Activated naive CD4-positive, alpha-beta T cell treated with Interleukin-2 at 50 U/mL for 16 hours (primary cell): ENCODE measurements around the gene ZBTB24.
A peak's percentile ranks its signal among the peaks of the same experiment; 100 is the strongest.

Experiments used
- DNase-seq: peaks from one replicate; pipeline ENCODE4 v3.0.0-alpha.2; 2020

ZBTB24 gene

DNA sequence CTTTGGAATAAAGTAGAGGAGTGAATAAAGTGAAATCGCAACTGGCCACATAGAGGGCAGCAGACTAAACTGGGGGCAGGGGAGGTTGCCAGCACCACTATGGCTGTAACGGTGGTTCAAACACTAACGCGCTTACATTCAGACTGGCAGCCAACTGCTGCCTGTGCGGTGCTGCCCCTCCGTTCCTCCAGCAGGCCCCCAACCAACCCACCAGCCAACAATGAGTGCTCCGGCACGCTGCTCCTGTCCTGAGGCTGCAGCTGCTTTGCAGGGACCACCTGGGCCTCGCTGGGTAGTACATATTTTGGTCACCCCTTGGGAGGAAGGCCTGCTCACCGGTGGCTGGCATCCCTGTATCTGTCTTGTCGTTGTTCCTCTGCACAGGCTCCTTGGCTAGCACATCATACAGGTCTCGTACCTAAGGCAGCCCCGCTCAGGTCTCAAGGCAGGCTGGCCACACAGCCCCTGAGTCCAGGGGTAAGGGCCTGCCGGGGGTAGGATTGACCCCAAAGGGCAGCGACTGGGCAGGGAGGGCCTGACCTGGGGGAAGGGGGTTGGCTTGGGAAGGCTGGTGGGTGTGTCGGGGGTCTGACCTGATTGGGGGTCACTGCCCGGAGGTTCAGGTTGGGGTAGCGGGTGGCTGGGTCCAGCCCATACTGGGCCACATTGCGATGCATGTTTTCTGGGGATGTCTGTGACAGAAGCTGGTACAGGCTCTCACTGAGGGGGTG lies 33.8 kb downstream of the ZBTB24 start:
- DNase-seq = no peak

GRCh38 chr6:109448615-109449014 lies 34.4 kb downstream of the ZBTB24 start:
- DNase-seq = no peak

GRCh38 chr6:109447878-109448555 lies 35.0 kb downstream of the ZBTB24 start:
- no peak for DNase-seq

GRCh38 chr6:109447087-109447486 lies 35.9 kb downstream of the ZBTB24 start:
- DNase-seq = no peak

- no peak for DNase-seq
Observed at GRCh38 chr6:109446541-109446940, 36.5 kb downstream of the ZBTB24 start.

DNA sequence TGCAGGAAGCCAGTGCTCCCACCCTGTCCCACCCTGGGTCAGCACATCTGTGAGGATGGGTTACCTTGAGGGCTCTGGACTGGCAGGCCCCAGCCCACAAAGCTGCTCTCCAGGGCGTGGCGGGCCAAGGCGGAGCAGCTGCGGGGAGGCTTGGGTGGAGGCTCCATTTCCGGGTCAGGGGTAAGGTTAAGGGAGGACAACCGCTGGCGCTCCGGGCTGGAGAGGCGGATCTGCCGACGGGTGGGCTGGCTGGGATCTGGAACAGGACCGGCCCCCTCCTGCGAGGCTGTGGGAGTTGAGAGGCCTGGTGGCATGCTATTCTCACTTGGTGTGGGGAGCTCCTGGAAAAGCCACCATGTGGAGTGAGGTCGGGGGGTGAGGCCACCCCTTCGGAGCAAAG lies 36.9 kb downstream of the ZBTB24 start:
- no peak for DNase-seq

DNA sequence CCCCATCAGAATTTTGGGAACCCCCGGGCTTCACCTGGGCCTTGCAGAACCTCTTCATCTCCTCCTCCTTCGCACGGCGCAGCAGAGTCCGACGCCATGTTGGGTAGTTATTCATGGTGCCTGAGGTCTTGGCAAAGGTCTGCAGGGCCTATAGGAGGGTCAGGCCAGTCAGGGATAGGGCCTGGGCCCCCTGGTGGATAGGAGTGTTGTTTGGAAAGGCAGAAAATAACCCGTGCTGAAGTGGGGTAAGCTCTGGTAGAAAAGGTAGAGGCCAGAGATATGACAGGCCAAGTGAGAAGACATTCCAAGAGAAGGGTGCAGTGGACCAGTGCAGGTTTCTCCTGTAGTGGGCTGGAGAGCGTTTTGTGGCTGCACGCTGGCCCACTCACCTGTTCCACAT lies 37.6 kb downstream of the ZBTB24 start:
- DNase-seq = no peak

DNA sequence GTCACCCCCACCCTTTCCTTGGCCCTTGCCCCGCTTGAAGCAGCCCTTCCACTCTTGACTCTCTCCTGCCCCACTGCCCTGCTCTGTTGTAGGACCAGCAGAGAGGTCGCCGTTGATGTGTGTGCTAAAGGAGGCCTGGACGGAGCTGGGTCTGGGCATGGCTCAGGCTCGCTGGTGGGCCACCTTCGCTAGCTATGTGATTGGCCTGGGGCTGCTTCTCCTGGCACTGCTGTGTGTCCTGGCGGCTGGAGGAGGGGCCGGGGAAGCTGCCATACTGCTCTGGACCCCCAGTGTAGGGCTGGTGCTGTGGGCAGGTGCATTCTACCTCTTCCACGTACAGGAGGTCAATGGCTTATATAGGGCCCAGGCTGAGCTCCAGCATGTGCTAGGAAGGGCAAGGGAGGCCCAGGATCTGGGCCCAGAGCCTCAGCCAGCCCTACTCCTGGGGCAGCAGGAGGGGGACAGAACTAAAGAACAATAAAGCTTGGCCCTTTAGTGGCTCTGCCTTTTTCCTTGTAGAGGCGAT lies 39.5 kb downstream of the ZBTB24 start:
- DNase-seq = no peak

DNA sequence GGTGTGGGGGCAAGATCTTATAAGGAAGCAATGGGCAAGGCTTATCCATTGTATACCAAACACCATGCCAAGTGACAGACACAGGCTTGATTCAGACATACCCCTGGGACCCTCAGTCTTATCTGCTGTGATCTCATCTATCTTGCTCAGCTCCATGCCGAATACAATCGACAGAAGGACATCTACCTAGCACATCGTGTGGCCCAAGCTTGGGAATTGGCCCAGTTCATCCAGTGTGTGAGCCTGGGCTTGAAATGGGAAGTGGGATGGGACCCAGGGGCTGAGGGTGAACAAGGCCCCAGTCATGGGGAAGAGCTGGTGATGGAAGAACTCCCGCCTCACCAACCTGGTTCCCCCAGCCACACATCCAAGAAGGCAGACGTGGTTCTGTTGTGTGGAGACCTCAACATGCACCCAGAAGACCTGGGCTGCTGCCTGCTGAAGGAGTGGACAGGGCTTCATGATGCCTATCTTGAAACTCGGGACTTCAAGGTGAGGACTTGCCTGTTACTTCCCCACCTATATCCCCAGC lies 40.6 kb downstream of the ZBTB24 start:
- DNase-seq = no peak

GRCh38 chr6:109441069-109441816 lies 41.8 kb downstream of the ZBTB24 start:
- peak; percentile 40 for DNase-seq

DNA sequence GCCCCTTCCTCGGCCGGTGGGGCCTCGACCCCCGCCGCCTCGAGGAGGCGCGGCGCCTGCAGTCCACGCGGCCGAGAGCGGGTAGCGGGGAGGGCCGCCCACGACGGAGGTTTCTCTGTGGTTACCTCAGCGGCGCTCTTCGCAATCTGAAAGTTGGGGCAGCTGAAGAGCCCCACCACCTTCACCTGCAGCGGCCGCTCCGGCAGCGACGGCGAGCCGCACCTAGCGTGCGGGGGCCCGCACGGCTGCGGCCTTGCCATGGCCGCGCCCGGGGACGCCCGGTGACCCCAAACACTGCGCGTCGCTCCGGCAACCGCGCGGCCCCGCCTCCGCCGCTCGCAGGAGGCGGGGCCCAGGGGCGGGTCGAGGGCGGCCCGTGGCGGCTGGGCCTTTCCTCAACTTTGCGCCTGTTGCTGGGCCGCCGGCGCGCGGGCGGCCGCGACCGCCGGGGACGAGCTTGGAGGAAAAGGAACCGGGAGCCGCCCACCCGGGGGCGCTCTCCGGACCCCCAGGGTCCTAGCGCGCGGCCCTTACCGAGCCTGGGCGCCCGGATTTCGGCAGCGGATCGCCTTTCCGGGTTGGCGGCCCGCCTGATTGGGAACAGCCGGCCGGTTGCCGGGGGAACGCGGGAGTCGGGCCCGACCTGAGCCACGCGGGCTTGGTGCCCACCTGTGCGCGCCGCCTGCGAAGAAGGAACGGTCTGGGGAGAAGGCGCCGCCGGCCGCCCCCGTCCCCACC lies 42.5 kb downstream of the ZBTB24 start, which contains the start of the genes PPIL6 and SMPD2:
PPIL6 (minus strand) TSS at position 298 of the 738 bp plus-strand sequence; CDS start at position 260, 38 bp downstream.
SMPD2 (plus strand) TSS at position 394 of the 738 bp plus-strand sequence. CDS start 398 bp downstream, outside the sequence.
- DNase-seq = peak; percentile 79

- DNase-seq = no peak
Observed at GRCh38 chr6:109436041-109436440, 47.0 kb downstream of the ZBTB24 start.

- DNase-seq = no peak
Observed at GRCh38 chr6:109434456-109434855, 48.6 kb downstream of the ZBTB24 start.

- DNase-seq = no peak
Observed at GRCh38 chr6:109429496-109429895, 53.5 kb downstream of the ZBTB24 start.

- no peak for DNase-seq
Observed at GRCh38 chr6:109428889-109429477, 54.0 kb downstream of the ZBTB24 start.

DNA sequence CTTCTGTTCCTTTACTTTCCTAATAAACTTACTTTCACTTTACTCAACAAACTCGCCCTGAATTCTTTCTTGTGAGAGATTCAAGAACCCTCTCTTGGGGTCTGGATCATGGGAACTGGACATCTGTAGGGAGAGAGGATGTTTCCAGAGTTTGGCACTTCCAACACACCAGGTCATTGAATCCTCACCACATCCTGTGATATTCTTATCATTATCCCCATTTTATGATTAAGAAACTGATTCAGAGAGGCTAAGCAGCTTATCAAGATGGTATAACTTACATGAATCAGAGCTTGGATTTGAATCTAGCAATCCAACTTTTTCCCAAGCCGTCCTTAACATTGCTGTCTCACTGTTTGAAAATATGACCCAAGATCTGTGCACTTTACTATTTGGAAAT lies 58.1 kb downstream of the ZBTB24 start:
- DNase-seq = no peak

- DNase-seq = no peak
Observed at GRCh38 chr6:109421184-109421583, 61.8 kb downstream of the ZBTB24 start.

- no peak for DNase-seq
Observed at GRCh38 chr6:109420751-109421150, 62.3 kb downstream of the ZBTB24 start.

GRCh38 chr6:109417646-109418045 lies 65.4 kb downstream of the ZBTB24 start:
- no peak for DNase-seq
